ENCODE measurements around the gene TMSB4X.

DNA sequence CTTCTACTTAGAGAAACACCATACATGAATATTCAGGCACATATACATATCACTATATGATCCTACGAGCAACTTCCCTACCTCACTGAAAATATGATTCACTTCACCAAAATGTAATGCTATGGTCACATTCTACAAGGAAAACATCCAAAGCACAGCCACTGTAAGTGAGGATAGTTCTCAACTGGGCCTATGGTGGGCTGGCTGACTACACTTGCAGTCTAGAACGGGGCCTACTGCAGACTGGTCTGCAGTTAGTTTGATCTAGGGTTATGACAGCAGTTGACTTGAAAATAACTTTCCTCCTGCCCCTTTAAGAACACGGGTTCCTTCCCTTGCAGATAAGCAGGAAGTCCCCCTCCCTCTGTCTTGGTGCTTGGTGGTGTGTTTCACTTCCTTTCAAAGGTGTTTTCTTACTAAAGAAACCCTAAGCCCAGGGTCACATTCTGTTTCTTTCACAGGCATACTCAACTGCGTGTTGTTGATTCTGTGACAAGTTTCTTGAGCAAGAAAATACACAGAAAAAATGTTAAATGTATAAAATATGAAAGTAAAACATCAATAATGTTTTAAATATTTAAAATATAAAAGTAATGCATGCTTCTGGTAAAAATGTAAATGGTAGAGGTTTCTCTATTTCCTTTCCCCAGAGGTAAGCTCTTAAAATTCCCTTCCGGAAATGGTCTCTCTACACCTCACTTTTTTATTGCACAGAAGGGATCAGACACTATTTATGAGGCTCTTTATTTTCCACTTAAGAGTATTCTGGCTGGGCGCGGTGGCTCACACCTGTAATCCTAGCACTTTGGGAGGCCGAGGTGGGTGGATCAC is 18.0 kb upstream of the TMSB4X start:
- TF ChIP-seq POLR2AphosphoS5 (IDR thresholded peaks at IDR 0.05; ENCODE audit: insufficient read depth, low read depth, low read length) (no peak), POLR2A (IDR thresholded peaks at IDR 0.05; ENCODE audit: low read depth, low read length) (peak; percentile 15), MYC (IDR thresholded peaks at IDR 0.05; ENCODE audit: low read depth, low read length) (no peak), EZH2 (IDR thresholded peaks at IDR 0.05; ENCODE audit: borderline replicate concordance, low read depth, low read length, severe bottlenecking) (no peak), GATA2 (IDR thresholded peaks at IDR 0.05; ENCODE audit: insufficient read depth, insufficient read length, low read depth, low read length) (peak; percentile 46), FOS (IDR thresholded peaks at IDR 0.05; ENCODE audit: borderline replicate concordance, insufficient read depth, low read length) (no peak)
- TF ChIP-seq, protein P1, sequence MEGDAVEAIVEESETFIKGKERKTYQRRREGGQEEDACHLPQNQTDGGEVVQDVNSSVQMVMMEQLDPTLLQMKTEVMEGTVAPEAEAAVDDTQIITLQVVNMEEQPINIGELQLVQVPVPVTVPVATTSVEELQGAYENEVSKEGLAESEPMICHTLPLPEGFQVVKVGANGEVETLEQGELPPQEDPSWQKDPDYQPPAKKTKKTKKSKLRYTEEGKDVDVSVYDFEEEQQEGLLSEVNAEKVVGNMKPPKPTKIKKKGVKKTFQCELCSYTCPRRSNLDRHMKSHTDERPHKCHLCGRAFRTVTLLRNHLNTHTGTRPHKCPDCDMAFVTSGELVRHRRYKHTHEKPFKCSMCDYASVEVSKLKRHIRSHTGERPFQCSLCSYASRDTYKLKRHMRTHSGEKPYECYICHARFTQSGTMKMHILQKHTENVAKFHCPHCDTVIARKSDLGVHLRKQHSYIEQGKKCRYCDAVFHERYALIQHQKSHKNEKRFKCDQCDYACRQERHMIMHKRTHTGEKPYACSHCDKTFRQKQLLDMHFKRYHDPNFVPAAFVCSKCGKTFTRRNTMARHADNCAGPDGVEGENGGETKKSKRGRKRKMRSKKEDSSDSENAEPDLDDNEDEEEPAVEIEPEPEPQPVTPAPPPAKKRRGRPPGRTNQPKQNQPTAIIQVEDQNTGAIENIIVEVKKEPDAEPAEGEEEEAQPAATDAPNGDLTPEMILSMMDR (IDR thresholded peaks at IDR 0.05; ENCODE audit: extremely low read depth in 1 of 2, insufficient read depth in 1 of 2, low read depth in 1 of 2, low read length in 2 of 2): no peak
- TF ChIP-seq, protein P2, sequence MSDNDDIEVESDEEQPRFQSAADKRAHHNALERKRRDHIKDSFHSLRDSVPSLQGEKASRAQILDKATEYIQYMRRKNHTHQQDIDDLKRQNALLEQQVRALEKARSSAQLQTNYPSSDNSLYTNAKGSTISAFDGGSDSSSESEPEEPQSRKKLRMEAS (IDR thresholded peaks at IDR 0.05; ENCODE audit: insufficient read depth, insufficient read length): no peak

All from endothelial cell of umbilical vein (primary cell).